Activated naive CD4-positive, alpha-beta T cell treated with anti-CD3 and anti-CD28 coated beads, Interleukin-2, amount 10 ng/mL, durations not matched to agents 7 days and 5 days (primary cell): ENCODE measurements around the gene B4GALNT4.
A peak's percentile ranks its signal among the peaks of the same experiment; 100 is the strongest.

Source experiments
- CTCF ChIA-PET: fragments of 350-600 bp; sonication (Branson Sonifier 250); formaldehyde crosslinking; loops from one replicate; lab custom pipeline; 2021; ENCODE audit warnings: antibody characterized with exemption; lab: Charles Lee
- DNase-seq: peaks from one replicate; pipeline ENCODE4 v3.0.0-alpha.2; 2020
- H3K27ac Mint-ChIP-seq: one replicate; pipeline ENCODE4 v1.8.0; 2021; ENCODE audit warnings: mild to moderate bottlenecking, moderate library complexity, mixed read lengths
- H3K27me3 Mint-ChIP-seq: one replicate; pipeline ENCODE4 v1.8.0; 2021; ENCODE audit warnings: mild to moderate bottlenecking, mixed read lengths
- H3K36me3 Mint-ChIP-seq: one replicate; pipeline ENCODE4 v1.8.0; 2021; ENCODE audit warnings: mixed read lengths
- H3K4me1 Mint-ChIP-seq: one replicate; pipeline ENCODE4 v1.8.0; 2021; ENCODE audit warnings: mixed read lengths
- H3K4me3 Mint-ChIP-seq: one replicate; pipeline ENCODE4 v1.8.0; 2021; ENCODE audit warnings: mild to moderate bottlenecking, moderate library complexity, mixed read lengths
- H3K9me3 Mint-ChIP-seq: one replicate; pipeline ENCODE4 v1.8.0; 2021; ENCODE audit warnings: mixed read lengths

Gene B4GALNT4

GRCh38 chr11:370070-370941 is 1.0 kb downstream of the B4GALNT4 start:
- H3K36me3 Mint-ChIP-seq = peaks cover 5% of the 10 kb centered on the region
- H3K27me3 Mint-ChIP-seq = peaks cover 65% of the 10 kb centered on the region
- no peak overlapping the region for H3K27ac Mint-ChIP-seq
- DNase-seq = no peak
- peaks cover 9% of the 10 kb centered on the region for H3K4me1 Mint-ChIP-seq
- CTCF ChIA-PET = interaction anchor here (0.8 to 1.2 kb wide), 2 partner anchors 78 to 79 kb away, joined by 3 to 6 read pairs; no protein-coding TSS in a partner anchor
- H3K9me3 Mint-ChIP-seq = peaks cover 6% of the 10 kb centered on the region
- H3K4me3 Mint-ChIP-seq = peak overlapping the region; percentile 52

- Mint-ChIP-seq H3K36me3 (peaks cover 5% of the 10 kb centered on the region), H3K9me3 (peaks cover 6% of the 10 kb centered on the region), H3K27me3 (peaks cover 60% of the 10 kb centered on the region), H3K4me3 (peak overlapping the region; percentile 10), H3K27ac (no peak overlapping the region), H3K4me1 (peaks cover 9% of the 10 kb centered on the region)
- DNase-seq = no peak
- CTCF ChIA-PET = interaction anchor here (0.8 to 1.2 kb wide), 2 partner anchors 77 to 78 kb away, joined by 3 to 6 read pairs; no protein-coding TSS in a partner anchor
These were observed 1.8 kb downstream of the B4GALNT4 start for GRCh38 chr11:371051-371450.

GRCh38 chr11:371716-372590 is 2.7 kb downstream of the B4GALNT4 start:
- CTCF ChIA-PET = interaction anchor here (1.2 kb wide), 1 partner anchor 76 kb away, joined by 3 read pairs; no protein-coding TSS in a partner anchor
- Mint-ChIP-seq H3K4me3 (peak overlapping the region; percentile 10), H3K27me3 (peaks cover 51% of the 10 kb centered on the region), H3K27ac (peak overlapping the region; percentile 28), H3K9me3 (peaks cover 6% of the 10 kb centered on the region), H3K36me3 (peaks cover 5% of the 10 kb centered on the region), H3K4me1 (peaks cover 9% of the 10 kb centered on the region)
- DNase-seq = no peak

GRCh38 chr11:372809-373715 is 3.8 kb downstream of the B4GALNT4 start:
- CTCF ChIA-PET = no interaction called here
- Mint-ChIP-seq H3K27ac (no peak overlapping the region), H3K27me3 (peaks cover 47% of the 10 kb centered on the region)

DNA sequence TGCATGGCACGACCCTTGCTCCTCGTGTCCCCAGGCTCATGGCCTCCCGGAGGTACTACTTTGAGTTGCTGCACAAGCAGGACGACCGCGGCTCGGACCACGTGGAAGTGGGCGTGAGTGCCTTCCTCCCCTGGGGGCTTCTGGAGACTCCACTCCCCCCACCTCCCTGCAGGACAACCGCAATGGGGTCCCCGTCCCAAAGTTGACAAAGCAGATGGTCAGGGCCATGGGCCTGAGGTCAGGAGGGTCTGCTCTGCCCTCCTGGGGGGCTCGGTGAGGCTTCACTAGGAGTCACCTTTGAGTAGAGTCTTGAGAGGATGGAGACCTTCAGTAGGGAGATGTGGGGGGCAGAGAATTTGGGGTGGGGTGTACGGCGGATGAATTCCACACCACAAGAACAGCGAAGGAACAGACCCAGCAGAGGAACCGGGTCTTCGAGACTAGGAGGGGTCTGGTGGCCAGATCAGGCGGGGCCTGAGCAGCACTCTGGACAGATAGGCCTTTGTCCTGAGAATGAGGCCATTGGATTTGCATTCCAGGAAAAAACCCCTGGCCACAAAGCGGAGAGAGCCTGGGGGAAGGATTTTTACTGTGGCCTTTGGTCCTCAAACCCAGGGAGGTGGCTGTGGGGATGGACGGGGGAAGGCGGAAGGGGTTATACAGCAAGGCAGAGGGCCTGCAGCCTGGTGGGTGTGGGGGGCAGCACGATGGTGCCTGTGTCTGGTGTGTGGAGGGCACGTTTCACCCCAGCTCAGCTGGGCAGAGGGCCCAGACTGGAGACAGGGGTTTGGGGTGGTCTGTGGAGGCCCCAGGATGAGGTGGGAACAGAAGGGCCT is 4.6 kb downstream of the B4GALNT4 start:
- H3K27me3 Mint-ChIP-seq = peaks cover 47% of the 10 kb centered on the region
- H3K9me3 Mint-ChIP-seq = peaks cover 6% of the 10 kb centered on the region
- peak overlapping the region; percentile 76 for H3K27ac Mint-ChIP-seq
- peaks cover 4% of the 10 kb centered on the region for H3K36me3 Mint-ChIP-seq
- no peak for DNase-seq
- peaks cover 2% of the 10 kb centered on the region for H3K4me1 Mint-ChIP-seq
- H3K4me3 Mint-ChIP-seq = no peak overlapping the region
- CTCF ChIA-PET = no interaction called here

More at GRCh38 chr11:372809-373715, 3.8 kb downstream of the B4GALNT4 start:
- Mint-ChIP-seq H3K4me1 (peaks cover 6% of the 10 kb centered on the region), H3K4me3 (no peak overlapping the region), H3K9me3 (peaks cover 6% of the 10 kb centered on the region), H3K36me3 (peaks cover 5% of the 10 kb centered on the region)
- DNase-seq = no peak

DNA sequence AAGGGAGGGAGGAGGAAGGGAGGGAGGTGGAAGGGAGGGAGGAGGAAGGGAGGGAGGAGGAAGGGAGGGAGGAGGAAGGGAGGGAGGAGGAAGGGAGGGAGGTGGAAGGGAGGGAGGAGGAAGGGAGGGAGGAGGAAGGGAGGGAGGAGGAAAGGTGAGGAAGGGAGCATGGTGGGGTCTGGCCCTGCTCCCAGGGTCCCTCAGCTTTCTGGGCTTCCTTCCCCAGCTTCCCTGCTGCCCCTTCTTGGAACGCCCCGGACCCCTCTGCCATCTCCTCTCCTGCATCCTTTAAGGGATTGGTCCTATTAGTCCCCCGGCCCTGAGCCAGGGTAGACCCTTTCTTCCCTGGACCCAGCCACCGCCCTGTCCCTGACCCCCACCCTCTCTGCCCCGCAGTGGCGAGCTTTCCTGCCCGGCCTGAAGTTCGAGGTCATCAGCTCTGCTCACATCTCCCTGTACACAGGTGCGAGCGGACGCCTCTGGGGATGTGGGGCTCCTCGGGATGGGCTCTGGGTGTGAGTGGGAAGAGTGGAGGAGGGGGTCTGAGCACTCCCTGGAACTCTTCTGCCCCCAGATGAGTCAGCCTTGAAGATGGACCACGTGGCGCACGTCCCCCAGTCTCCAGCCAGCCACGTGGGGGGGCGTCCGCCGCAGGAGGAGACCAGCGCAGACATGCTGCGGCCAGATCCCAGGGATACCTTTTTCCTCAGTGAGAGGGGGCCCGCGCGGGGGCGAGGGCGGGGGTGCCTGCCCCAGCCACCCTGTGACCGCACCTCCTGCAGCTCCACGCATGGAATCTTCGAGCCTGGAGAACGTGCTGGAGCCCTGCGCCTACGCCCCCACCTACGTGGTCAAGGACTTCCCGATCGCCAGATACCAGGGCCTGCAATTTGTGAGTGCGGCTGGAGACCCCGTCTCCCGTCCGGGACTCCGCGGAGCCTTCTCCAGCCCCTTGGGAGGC is 6.0 kb downstream of the B4GALNT4 start:
- DNase-seq = no peak
- Mint-ChIP-seq H3K36me3 (peaks cover 4% of the 10 kb centered on the region), H3K4me1 (peaks cover under 1% of the 10 kb centered on the region), H3K4me3 (no peak overlapping the region), H3K9me3 (peaks cover 6% of the 10 kb centered on the region), H3K27me3 (peaks cover 39% of the 10 kb centered on the region), H3K27ac (no peak overlapping the region)
- CTCF ChIA-PET = no interaction called here

- H3K27me3 Mint-ChIP-seq = peaks cover 26% of the 10 kb centered on the region
- no peak overlapping the region for H3K4me3 Mint-ChIP-seq
- H3K27ac Mint-ChIP-seq = no peak overlapping the region
- peaks cover 4% of the 10 kb centered on the region for H3K36me3 Mint-ChIP-seq
- H3K9me3 Mint-ChIP-seq = peaks cover 6% of the 10 kb centered on the region
- no peak for DNase-seq
- CTCF ChIA-PET = no interaction called here
- no peaks in the 10 kb centered on the region for H3K4me1 Mint-ChIP-seq
These were observed 7.4 kb downstream of the B4GALNT4 start for GRCh38 chr11:376531-377173.

DNA sequence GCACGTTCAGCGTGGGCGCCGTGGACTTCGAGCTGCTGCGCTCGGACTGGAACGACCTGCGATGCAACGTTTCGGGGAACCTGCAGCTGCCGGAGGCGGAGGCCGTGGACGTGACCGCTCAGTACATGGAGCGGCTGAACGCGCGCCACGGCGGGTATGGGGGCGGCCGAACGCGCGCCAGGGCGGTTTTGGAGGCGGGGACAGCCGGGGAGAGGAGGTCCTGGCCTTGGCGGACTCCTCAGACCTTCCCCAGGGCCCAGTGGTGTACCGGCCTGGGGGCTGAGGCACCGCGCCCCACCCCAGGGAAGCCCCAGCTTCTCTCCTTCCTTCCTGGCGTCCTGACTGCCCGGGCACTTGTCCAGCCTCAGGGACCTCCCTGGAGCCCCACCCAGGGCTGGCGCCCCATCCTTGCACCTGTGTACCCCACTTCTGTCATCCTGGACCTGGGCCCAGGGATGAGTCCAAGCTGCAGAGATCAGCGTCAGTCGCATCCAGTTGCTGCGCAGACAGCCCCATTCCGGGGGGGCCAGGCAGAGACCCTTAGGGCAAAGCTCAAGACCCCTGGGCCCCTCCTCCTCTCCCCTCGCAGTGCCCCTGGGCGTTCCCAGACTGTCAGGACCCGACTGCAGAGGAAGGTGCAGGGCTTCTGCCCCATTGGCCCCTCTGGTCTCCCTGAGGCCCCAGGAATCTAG is 8.0 kb downstream of the B4GALNT4 start:
- CTCF ChIA-PET = no interaction called here
- no peak for DNase-seq
- Mint-ChIP-seq H3K9me3 (peaks cover 6% of the 10 kb centered on the region), H3K4me3 (no peak overlapping the region), H3K4me1 (peaks cover 4% of the 10 kb centered on the region), H3K36me3 (peaks cover 4% of the 10 kb centered on the region), H3K27me3 (peaks cover 25% of the 10 kb centered on the region), H3K27ac (no peak overlapping the region)

DNA sequence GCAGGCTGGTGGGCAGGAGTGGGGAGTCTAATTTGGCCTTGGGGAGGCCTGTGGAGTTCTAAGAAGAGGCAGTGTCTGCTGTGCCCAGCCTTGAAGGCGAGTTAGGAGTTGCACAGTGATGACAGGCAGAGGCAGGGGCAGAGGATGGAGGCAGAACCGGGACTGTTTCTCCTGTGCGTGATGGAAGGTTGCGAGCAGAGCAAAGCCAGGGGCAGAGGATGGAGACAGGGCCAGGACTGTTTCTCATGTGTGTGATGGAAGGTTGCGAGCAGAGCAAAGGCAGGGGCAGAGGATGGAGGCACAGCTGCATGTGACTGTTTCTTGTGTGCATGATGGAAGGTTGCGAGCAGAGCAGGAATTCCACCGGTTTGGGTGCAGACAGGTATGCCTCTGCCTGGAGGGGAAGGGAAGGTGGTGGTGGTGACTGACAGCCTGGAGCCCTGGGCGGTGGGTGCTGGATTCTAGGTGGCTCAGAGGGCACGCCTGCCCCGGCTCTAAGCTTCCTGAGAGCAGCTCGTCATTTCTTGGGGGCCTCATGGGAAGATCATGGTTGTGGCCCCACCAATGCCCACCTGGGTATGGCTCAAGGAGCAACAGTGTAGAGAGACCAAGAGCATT is 8.7 kb downstream of the B4GALNT4 start:
- Mint-ChIP-seq H3K27ac (no peak overlapping the region), H3K4me3 (no peak overlapping the region), H3K27me3 (peaks cover 28% of the 10 kb centered on the region), H3K36me3 (peaks cover 4% of the 10 kb centered on the region), H3K4me1 (peaks cover 4% of the 10 kb centered on the region), H3K9me3 (peaks cover 6% of the 10 kb centered on the region)
- CTCF ChIA-PET = no interaction called here
- DNase-seq = no peak

- H3K4me1 Mint-ChIP-seq = peaks cover 4% of the 10 kb centered on the region
- H3K36me3 Mint-ChIP-seq = no peaks in the 10 kb centered on the region
- H3K27me3 Mint-ChIP-seq = peaks cover 32% of the 10 kb centered on the region
- H3K4me3 Mint-ChIP-seq = no peak overlapping the region
- H3K27ac Mint-ChIP-seq = no peak overlapping the region
- DNase-seq = no peak
- CTCF ChIA-PET = no interaction called here
- H3K9me3 Mint-ChIP-seq = peaks cover 2% of the 10 kb centered on the region
These were observed 10.2 kb downstream of the B4GALNT4 start for GRCh38 chr11:379205-380094.
